Kidney epithelial cell (primary cell): ENCODE data around the gene TLE3. TPM values are rescaled to one million over a fixed set of nuclear protein-coding genes. Genes with fewer than 3 reads are reported as not detected.

Experiments
- DNase-seq: peaks from one replicate; pipeline ENCODE4 v3.0.0-alpha.2; 2010; ENCODE audit warnings: low read depth
- H3K27me3 ChIP-seq: 2 replicates; pipeline ENCODE4 v1.6.0; 2011; ENCODE audit warnings: low read length; ENCODE audit not compliant: control insufficient read depth, insufficient read depth
- H3K36me3 ChIP-seq: 2 replicates; pipeline ENCODE4 v1.5.1; 2011; ENCODE audit warnings: low read length; ENCODE audit not compliant: control insufficient read depth, insufficient read depth
- H3K4me3 ChIP-seq: 2 replicates; pipeline ENCODE4 v1.5.1; 2011; ENCODE audit warnings: low read depth, mild to moderate bottlenecking, control low read depth, low read length
- total RNA-seq: library from RNA; depleted of rRNA; stranded (reverse); fragments of >200 nt; gene quantifications from 2 replicates; pipeline ENCODE4 v1.2.3, GENCODE V29; 2015
- TF ChIP-seq, protein P1 (sequence below): IDR thresholded peaks from 2 replicates; pipeline ENCODE4 v1.5.1; 2011; ENCODE audit warnings: mild to moderate bottlenecking, moderate library complexity, low read length, control low read depth, inconsistent platforms; ENCODE audit not compliant: insufficient read depth, poor library complexity, severe bottlenecking

TLE3 gene
- total RNA-seq, 1 donor from 2014 or later: 67.5 TPM

DNA sequence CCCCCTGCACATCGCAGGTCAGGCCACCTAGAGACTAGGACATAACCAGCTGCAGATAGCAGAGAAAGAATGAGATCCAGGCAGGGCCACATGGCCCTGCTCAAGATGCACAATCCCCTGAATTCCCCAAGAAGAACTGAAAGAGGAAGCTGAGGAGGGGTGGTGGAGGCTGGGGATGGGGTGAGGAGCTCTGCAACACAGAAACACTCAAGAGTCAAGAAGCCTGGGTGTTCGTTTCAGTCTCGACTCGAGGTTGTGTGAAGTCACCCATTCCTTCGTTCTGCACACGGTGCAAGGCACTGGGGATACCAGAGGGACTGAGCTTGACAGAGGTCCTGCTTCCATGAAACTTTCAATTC is 62.0 kb downstream of the TLE3 start:
- DNase-seq: no peak
- Histone ChIP-seq H3K27me3 (peaks cover 34% of the 10 kb centered on the region), H3K4me3 (no peak overlapping the region), H3K36me3 (no peaks in the 10 kb centered on the region)
- TF ChIP-seq, protein P1, sequence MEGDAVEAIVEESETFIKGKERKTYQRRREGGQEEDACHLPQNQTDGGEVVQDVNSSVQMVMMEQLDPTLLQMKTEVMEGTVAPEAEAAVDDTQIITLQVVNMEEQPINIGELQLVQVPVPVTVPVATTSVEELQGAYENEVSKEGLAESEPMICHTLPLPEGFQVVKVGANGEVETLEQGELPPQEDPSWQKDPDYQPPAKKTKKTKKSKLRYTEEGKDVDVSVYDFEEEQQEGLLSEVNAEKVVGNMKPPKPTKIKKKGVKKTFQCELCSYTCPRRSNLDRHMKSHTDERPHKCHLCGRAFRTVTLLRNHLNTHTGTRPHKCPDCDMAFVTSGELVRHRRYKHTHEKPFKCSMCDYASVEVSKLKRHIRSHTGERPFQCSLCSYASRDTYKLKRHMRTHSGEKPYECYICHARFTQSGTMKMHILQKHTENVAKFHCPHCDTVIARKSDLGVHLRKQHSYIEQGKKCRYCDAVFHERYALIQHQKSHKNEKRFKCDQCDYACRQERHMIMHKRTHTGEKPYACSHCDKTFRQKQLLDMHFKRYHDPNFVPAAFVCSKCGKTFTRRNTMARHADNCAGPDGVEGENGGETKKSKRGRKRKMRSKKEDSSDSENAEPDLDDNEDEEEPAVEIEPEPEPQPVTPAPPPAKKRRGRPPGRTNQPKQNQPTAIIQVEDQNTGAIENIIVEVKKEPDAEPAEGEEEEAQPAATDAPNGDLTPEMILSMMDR: no peak

GRCh38 chr15:70035051-70035718 is 62.5 kb downstream of the TLE3 start:
- TF ChIP-seq, protein P1: no peak
- no peak for DNase-seq
- no peak overlapping the region for H3K4me3 ChIP-seq
- H3K27me3 ChIP-seq: peaks cover 34% of the 10 kb centered on the region
- H3K36me3 ChIP-seq: no peaks in the 10 kb centered on the region

- H3K36me3 ChIP-seq: no peaks in the 10 kb centered on the region
- peaks cover 34% of the 10 kb centered on the region for H3K27me3 ChIP-seq
- TF ChIP-seq, protein P1: no peak
- DNase-seq: no peak
- H3K4me3 ChIP-seq: no peak overlapping the region
These were observed 63.1 kb downstream of the TLE3 start for GRCh38 chr15:70034596-70034995.

DNA sequence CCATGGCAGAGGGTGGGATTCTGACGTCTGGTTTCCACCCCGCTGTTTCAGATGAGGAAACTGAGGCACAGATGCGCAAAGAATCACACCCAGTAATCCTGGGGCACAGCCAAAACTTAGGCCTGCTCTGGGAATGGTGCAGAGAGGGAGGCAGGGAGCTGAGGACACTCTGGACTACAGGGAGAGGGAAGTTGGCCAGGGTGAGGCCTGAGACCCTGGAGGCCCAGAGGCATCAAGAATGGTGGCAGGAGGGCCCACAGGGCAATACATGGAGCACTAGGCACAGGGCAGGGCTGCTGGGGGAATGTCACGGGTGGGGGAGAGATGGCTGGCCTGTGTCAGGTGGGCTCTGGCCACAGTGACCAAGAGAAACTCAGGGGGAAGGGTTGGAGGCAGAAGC is 63.6 kb downstream of the TLE3 start:
- DNase-seq: no peak
- no peaks in the 10 kb centered on the region for H3K36me3 ChIP-seq
- TF ChIP-seq, protein P1: no peak
- peaks cover 35% of the 10 kb centered on the region for H3K27me3 ChIP-seq
- no peak overlapping the region for H3K4me3 ChIP-seq

DNA sequence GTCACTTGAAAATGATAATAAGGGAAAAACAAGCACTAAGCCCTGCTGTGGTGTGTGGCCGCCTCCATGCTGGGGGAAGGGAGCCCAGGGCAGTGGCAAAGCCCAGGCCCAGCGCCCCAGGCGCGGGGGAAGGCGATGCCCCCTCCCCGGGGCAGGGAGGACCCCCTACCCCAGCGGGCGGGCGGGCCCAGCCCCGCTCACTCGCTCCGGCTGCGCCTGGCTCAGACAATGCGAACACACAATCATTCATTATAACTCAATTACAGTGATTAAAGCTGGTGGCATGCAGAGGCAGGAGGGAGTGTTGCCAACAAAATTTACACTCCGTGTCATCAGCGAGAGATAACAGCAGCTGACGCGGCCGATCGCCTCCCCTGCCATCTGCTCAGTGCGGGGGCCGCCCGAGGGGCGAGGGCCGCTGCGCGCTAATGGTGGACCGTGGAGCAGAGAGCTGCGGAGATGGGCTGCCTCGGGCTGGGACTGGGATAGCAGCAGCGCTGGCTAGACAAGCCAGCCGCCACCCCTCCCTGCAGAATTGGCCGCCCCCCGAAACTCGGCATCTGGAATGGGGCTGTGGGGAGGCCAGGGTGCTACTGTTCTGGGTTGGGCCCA is 64.1 kb downstream of the TLE3 start:
- TF ChIP-seq, protein P1: no peak
- peak; percentile 18 for DNase-seq
- Histone ChIP-seq H3K4me3 (no peak overlapping the region), H3K36me3 (no peaks in the 10 kb centered on the region), H3K27me3 (peaks cover 33% of the 10 kb centered on the region)

- DNase-seq: no peak
- H3K27me3 ChIP-seq: peaks cover 33% of the 10 kb centered on the region
- no peaks in the 10 kb centered on the region for H3K36me3 ChIP-seq
- TF ChIP-seq, protein P1: no peak
- no peak overlapping the region for H3K4me3 ChIP-seq
These were observed 64.6 kb downstream of the TLE3 start for GRCh38 chr15:70033109-70033508.
